ENCODE results near the gene ARHGEF38. TPM values are rescaled to one million over a fixed set of nuclear protein-coding genes. Genes with fewer than 3 reads are reported as not detected.

Gene ARHGEF38
- total RNA-seq, 2 experiments from 2014 or later, result not detected

GRCh38 chr4:105598052-105598451 lies 45.6 kb downstream of the ARHGEF38 start:
- ATAC-seq (no peak), DNase-seq (no peak)
- POLR2A ChIA-PET, result no interaction called here
- Mint-ChIP-seq H3K27me3 (peaks cover 5% of the 10 kb centered on the region), H3K36me3 (ENCODE audit: low read depth) (no peaks in the 10 kb centered on the region), H3K4me1 (ENCODE audit: low read depth) (no peaks in the 10 kb centered on the region), H3K4me3 (no peak overlapping the region), H3K27ac (no peak overlapping the region), H3K9me3 (no peaks in the 10 kb centered on the region)
- TF ChIP-seq CTCF (IDR thresholded peaks at IDR 0.05), result no peak
- intact Hi-C loops (cut with micrococcal nuclease), result no loop called here
- CTCF ChIA-PET, result no interaction called here

- Mint-ChIP-seq H3K27ac (no peak overlapping the region), H3K36me3 (ENCODE audit: low read depth) (no peaks in the 10 kb centered on the region), H3K4me3 (no peak overlapping the region), H3K27me3 (peaks cover 6% of the 10 kb centered on the region), H3K9me3 (no peaks in the 10 kb centered on the region), H3K4me1 (ENCODE audit: low read depth) (no peaks in the 10 kb centered on the region)
- ChIA-PET CTCF (no interaction called here), POLR2A (no interaction called here)
- DNase-seq (no peak), ATAC-seq (no peak)
- intact Hi-C loops (cut with micrococcal nuclease), result no loop called here
- no peak for TF ChIP-seq CTCF (IDR thresholded peaks at IDR 0.05)
Observed at GRCh38 chr4:105598787-105599186, 46.4 kb downstream of the ARHGEF38 start.

GRCh38 chr4:105599482-105599881 lies 47.1 kb downstream of the ARHGEF38 start:
- Mint-ChIP-seq H3K4me1 (ENCODE audit: low read depth) (no peaks in the 10 kb centered on the region), H3K27me3 (peaks cover 6% of the 10 kb centered on the region), H3K4me3 (no peak overlapping the region), H3K9me3 (no peaks in the 10 kb centered on the region), H3K27ac (no peak overlapping the region), H3K36me3 (ENCODE audit: low read depth) (no peaks in the 10 kb centered on the region)
- DNase-seq (no peak), ATAC-seq (no peak)
- TF ChIP-seq CTCF (IDR thresholded peaks at IDR 0.05), result no peak
- ChIA-PET POLR2A (no interaction called here), CTCF (no interaction called here)
- intact Hi-C loops (cut with micrococcal nuclease), result no loop called here

GRCh38 chr4:105599932-105600655 lies 47.7 kb downstream of the ARHGEF38 start:
- Mint-ChIP-seq H3K36me3 (ENCODE audit: low read depth) (no peaks in the 10 kb centered on the region), H3K27me3 (peaks cover 6% of the 10 kb centered on the region), H3K27ac (no peak overlapping the region), H3K4me1 (ENCODE audit: low read depth) (no peaks in the 10 kb centered on the region), H3K9me3 (no peaks in the 10 kb centered on the region), H3K4me3 (no peak overlapping the region)
- ChIA-PET CTCF (no interaction called here), POLR2A (no interaction called here)
- DNase-seq (no peak), ATAC-seq (no peak)
- no peak for TF ChIP-seq CTCF (IDR thresholded peaks at IDR 0.05)
- intact Hi-C loops (cut with micrococcal nuclease), result no loop called here

- intact Hi-C loops (cut with micrococcal nuclease), result no loop called here
- Mint-ChIP-seq H3K36me3 (ENCODE audit: low read depth) (no peaks in the 10 kb centered on the region), H3K27me3 (peaks cover 6% of the 10 kb centered on the region), H3K9me3 (no peaks in the 10 kb centered on the region), H3K27ac (no peak overlapping the region), H3K4me1 (ENCODE audit: low read depth) (no peaks in the 10 kb centered on the region), H3K4me3 (no peak overlapping the region)
- POLR2A ChIA-PET, result no interaction called here
- CTCF ChIA-PET, result no interaction called here
- no peak for TF ChIP-seq CTCF (IDR thresholded peaks at IDR 0.05)
- DNase-seq (no peak), ATAC-seq (no peak)
Observed at GRCh38 chr4:105600951-105601350, 48.5 kb downstream of the ARHGEF38 start.

Measured in activated CD8-positive, alpha-beta T cell treated with anti-CD3 and anti-CD28 coated beads for 36 hours (primary cell).